RWPE2 (cell line): Measurements from ENCODE around the gene TRAPPC6A.

Source experiments
- ATAC-seq: fragments of 200-7000 bp; cut with Tn5 transposase; 3 replicates; pipeline ENCODE4 v1.9.1; 2021; ENCODE audit warnings: low read depth
- DNase-seq: peaks from one replicate; pipeline ENCODE4 v3.0.0-alpha.2; 2020; ENCODE audit warnings: low spot score
- H3K27ac ChIP-seq: fragments of 450-650 bp; 2 replicates; pipeline ENCODE4 v1.5.1; 2017; ENCODE audit warnings: mild to moderate bottlenecking; ENCODE audit not compliant: poor library complexity, severe bottlenecking
- H3K27me3 ChIP-seq: fragments of 250-450 bp; sonication (Bioruptor Pico); 2 replicates; pipeline ENCODE4 v1.5.1; 2021; ENCODE audit warnings: mild to moderate bottlenecking, moderate library complexity; ENCODE audit not compliant: insufficient read depth, poor library complexity, severe bottlenecking
- H3K36me3 ChIP-seq: fragments of 250-450 bp; sonication (Bioruptor Pico); 2 replicates; pipeline ENCODE4 v1.5.1; 2020; ENCODE audit warnings: low read depth, mild to moderate bottlenecking, moderate library complexity
- H3K4me1 ChIP-seq: fragments of 250-450 bp; sonication (Bioruptor Pico); 2 replicates; pipeline ENCODE4 v1.5.1; 2021; ENCODE audit warnings: mild to moderate bottlenecking, moderate library complexity; ENCODE audit not compliant: insufficient read depth, poor library complexity, severe bottlenecking
- H3K4me3 ChIP-seq: fragments of 250-450 bp; sonication (Bioruptor Pico); 2 replicates; pipeline ENCODE4 v1.5.1; 2021; ENCODE audit warnings: mild to moderate bottlenecking, moderate library complexity; ENCODE audit not compliant: severe bottlenecking
- H3K9me3 ChIP-seq: fragments of 250-450 bp; sonication (Bioruptor Pico); 2 replicates; pipeline ENCODE4 v1.5.1; 2021; ENCODE audit warnings: mild to moderate bottlenecking, moderate library complexity; ENCODE audit not compliant: severe bottlenecking
- TF ChIP-seq, protein P1 (sequence below): fragments of 450-650 bp; IDR thresholded peaks from one replicate; pipeline ENCODE4 v1.5.1; 2017; ENCODE audit warnings: mild to moderate bottlenecking, moderate library complexity; ENCODE audit not compliant: poor library complexity, severe bottlenecking

TRAPPC6A gene

DNA sequence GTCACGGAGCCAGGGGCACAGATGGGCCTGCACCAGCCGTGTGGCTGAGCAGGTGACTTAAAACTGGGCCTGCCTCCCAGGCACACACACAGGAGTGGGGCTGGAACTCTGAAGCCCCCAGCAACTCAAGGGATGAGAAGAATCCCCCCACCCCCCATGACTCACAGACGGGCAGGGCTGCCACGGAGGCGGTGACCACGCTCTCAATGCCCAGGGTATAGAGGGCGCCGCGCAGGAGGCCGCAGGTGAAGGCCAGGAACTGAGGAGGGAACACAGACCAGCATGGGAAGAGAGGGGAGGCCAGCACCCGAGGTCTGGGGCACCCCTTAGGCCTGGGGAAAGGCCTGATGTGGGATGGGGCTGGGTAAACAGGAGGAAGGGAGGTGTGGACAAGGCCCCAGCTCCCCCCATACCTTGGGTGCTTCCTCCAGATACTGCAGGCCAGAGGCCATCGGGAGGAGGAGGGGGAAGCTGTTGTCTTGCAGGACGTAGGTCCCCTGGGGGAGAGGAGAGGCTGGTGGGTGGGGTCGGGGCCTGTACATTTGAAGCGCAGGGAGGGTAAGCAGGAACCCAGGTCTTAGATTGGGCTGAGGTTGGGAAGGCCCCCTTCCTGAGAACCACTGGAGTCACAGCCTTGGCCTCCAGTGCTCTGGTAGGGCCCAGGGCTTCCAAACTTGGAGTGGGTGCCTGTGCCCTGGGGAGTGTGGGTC is 14.1 kb downstream of the TRAPPC6A start:
- DNase-seq (no peak), ATAC-seq (no peak)
- no peaks in the 10 kb centered on the region for H3K9me3 ChIP-seq
- no peaks in the 10 kb centered on the region for H3K36me3 ChIP-seq
- no peak overlapping the region for H3K27ac ChIP-seq
- H3K27me3 ChIP-seq, result no peaks in the 10 kb centered on the region
- TF ChIP-seq, protein P1, sequence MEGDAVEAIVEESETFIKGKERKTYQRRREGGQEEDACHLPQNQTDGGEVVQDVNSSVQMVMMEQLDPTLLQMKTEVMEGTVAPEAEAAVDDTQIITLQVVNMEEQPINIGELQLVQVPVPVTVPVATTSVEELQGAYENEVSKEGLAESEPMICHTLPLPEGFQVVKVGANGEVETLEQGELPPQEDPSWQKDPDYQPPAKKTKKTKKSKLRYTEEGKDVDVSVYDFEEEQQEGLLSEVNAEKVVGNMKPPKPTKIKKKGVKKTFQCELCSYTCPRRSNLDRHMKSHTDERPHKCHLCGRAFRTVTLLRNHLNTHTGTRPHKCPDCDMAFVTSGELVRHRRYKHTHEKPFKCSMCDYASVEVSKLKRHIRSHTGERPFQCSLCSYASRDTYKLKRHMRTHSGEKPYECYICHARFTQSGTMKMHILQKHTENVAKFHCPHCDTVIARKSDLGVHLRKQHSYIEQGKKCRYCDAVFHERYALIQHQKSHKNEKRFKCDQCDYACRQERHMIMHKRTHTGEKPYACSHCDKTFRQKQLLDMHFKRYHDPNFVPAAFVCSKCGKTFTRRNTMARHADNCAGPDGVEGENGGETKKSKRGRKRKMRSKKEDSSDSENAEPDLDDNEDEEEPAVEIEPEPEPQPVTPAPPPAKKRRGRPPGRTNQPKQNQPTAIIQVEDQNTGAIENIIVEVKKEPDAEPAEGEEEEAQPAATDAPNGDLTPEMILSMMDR, result no peak
- H3K4me3 ChIP-seq, result no peak overlapping the region
- peaks cover 22% of the 10 kb centered on the region for H3K4me1 ChIP-seq

DNA sequence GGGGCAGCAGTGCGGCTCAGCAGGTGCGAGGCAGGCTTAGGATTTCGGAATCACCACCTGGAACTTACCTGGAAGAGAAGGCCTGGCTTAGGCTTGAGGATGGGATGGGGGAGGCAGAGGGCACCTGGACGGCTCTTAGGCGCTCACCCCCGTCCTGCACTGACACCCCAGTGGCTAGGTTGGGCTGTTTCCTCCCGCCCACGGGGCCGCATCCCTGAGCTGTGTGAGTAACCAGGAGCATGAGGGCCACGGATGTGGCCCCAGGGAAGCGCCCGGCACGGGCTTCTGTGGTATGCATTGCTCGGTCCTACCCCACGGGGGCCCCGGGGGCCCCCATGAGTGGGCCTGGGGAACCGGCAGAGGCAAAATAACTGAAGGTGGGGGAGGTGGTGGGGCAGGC is 14.9 kb downstream of the TRAPPC6A start:
- DNase-seq (no peak), ATAC-seq (no peak)
- Histone ChIP-seq H3K4me1 (peaks cover 22% of the 10 kb centered on the region), H3K27ac (no peak overlapping the region), H3K4me3 (no peak overlapping the region), H3K36me3 (no peaks in the 10 kb centered on the region), H3K27me3 (no peaks in the 10 kb centered on the region), H3K9me3 (no peaks in the 10 kb centered on the region)
- TF ChIP-seq, protein P1, result no peak

DNA sequence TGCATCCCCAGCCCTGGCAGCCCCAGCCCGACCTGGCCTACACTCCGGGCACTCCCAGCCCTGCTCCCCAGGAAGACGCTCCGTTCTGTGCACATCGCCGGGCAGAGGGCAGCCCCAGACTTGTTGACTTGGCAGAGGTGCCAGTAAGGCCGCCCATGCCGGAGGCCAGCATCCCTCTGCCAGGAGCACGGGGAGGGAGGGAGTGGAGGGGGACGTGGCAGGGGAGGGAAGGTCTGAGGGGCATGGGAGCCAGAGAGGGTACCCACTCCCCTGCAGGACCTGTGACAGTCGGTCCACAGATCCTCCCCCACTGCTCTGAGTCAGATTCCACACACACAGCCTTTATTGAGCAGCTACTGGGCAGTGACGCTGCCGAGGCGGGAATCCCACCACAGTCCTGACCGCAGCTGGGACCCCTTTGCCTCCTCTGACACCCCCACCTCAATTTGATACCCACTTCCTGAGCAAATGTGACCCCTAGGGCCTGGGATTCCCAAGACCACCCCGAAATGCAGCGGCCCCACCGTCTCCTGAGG is 15.4 kb downstream of the TRAPPC6A start:
- Histone ChIP-seq H3K9me3 (no peaks in the 10 kb centered on the region), H3K4me3 (no peak overlapping the region), H3K4me1 (peaks cover 22% of the 10 kb centered on the region), H3K27me3 (no peaks in the 10 kb centered on the region), H3K36me3 (no peaks in the 10 kb centered on the region), H3K27ac (no peak overlapping the region)
- DNase-seq (peak; percentile 81), ATAC-seq (peak; percentile 60)
- TF ChIP-seq, protein P1, result no peak

DNA sequence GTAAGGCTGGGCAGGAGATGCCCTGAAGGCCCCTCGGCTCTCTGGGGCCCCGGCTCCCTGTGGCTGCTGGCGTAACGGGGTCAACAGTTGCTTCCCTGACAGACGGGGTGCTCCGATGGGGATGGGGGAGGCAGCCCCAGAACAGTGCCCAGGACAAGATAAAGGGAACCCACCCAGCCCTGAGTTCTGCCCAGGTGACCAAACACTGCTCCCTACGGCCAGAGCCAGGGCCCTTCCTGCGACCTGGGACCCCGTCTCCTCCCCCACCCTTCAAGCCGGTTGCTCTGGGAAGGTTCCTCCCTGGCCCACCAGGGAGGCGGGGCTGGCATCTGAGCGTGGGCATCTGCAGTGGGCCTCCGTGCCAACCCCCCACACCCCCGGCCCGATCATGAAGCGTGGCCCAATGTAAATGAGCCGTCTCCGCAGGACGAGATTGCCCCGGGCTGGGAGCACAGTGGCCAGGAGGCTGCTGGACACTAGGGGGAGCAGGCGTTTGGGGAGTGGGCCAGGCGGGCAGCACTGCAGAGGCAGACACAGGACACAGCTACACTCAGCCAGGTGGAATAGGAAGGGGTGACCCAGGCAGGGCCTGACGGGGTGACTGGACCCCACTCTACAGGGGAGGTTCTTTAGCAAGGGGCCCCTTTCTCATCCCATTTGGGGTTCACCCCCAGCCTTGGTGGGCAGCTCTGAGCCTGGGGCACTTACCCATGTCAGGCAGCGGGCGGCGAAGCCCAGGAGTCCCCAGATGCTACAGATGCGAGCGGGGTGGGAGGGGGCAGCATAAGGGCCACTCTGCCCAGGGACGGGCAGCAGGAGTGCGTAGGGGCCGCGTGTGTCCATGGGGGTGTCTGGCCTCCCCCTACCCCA is 16.1 kb downstream of the TRAPPC6A start:
- Histone ChIP-seq H3K27me3 (no peaks in the 10 kb centered on the region), H3K36me3 (no peaks in the 10 kb centered on the region), H3K27ac (no peak overlapping the region), H3K4me1 (peaks cover 22% of the 10 kb centered on the region), H3K4me3 (no peak overlapping the region), H3K9me3 (no peaks in the 10 kb centered on the region)
- DNase-seq (no peak), ATAC-seq (no peak)
- TF ChIP-seq, protein P1, result peak; percentile 47
